Natural killer cell (primary cell): ENCODE measurements around the gene GLI3. TPM values are rescaled to one million over a fixed set of nuclear protein-coding genes. Genes with fewer than 3 reads are reported as not detected.

Experiments
- ATAC-seq, 3 donors: fragments of 150-1000 bp in 2 of 3; fragments of 200-7000 bp in 1 of 3; cut with Tn5 transposase; 1 replicate in 1 of 3; 2 replicates in 2 of 3; pipeline ENCODE4 v1.10.0; 2021; ENCODE audit warnings: mild to moderate bottlenecking in 2 of 3, moderate library complexity in 2 of 3
- DNase-seq, 2 donors: peaks; one replicate each; pipeline versions ENCODE4 v3.0.0 to v3.0.0-alpha.2; 2013 to 2021; ENCODE audit warnings: mixed read lengths in 1 of 2
- H3K27ac ChIP-seq: one replicate; pipeline ENCODE4 v1.5.1; 2013; ENCODE audit warnings: mild to moderate bottlenecking, low read length
- H3K27me3 ChIP-seq: one replicate; pipeline ENCODE4 v1.6.1; 2013; ENCODE audit warnings: low read length; ENCODE audit not compliant: control insufficient read depth, insufficient read depth
- H3K36me3 ChIP-seq: one replicate; pipeline ENCODE4 v1.6.1; 2013; ENCODE audit warnings: low read length; ENCODE audit not compliant: control insufficient read depth, insufficient read depth
- H3K4me1 ChIP-seq: one replicate; pipeline ENCODE4 v1.6.1; 2013; ENCODE audit warnings: low read length; ENCODE audit not compliant: control insufficient read depth, insufficient read depth
- H3K4me3 ChIP-seq: one replicate; pipeline ENCODE4 v1.5.1; 2013; ENCODE audit warnings: low read length
- H3K9me3 ChIP-seq: one replicate; pipeline ENCODE4 v1.6.1; 2013; ENCODE audit warnings: low read length; ENCODE audit not compliant: control insufficient read depth, insufficient read depth
- H3K27ac Mint-ChIP-seq, 2 donors: one replicate each; pipeline ENCODE4 v1.8.0; 2022; ENCODE audit warnings: mild to moderate bottlenecking in 2 of 2, mixed read lengths in 2 of 2, moderate library complexity in 1 of 2
- H3K27me3 Mint-ChIP-seq, 2 donors: one replicate each; pipeline ENCODE4 v1.8.0; 2022; ENCODE audit warnings: low read depth in 2 of 2, mixed read lengths in 2 of 2
- H3K36me3 Mint-ChIP-seq: one replicate; pipeline ENCODE4 v1.8.0; 2022; ENCODE audit warnings: mixed read lengths
- H3K4me1 Mint-ChIP-seq, 2 donors: one replicate each; pipeline ENCODE4 v1.8.0; 2022; ENCODE audit warnings: mixed read lengths in 2 of 2
- H3K4me3 Mint-ChIP-seq: one replicate; pipeline ENCODE4 v1.8.0; 2022; ENCODE audit warnings: mild to moderate bottlenecking, moderate library complexity, mixed read lengths
- H3K9me3 Mint-ChIP-seq, 2 donors: one replicate each; pipeline ENCODE4 v1.8.0; 2022; ENCODE audit warnings: mixed read lengths in 2 of 2
- whole genome bisulfite sequencing: methylation state at CpG from one replicate; pipeline ENCODE4 v1.1.7; 2013; ENCODE audit warnings: missing lambda C conversion rate; ENCODE audit not compliant: insufficient coverage; 5-methylcytosine and 5-hydroxymethylcytosine counted together
- intact Hi-C: fragments of 100-400 bp; cut with micrococcal nuclease; formaldehyde crosslinking; loops from one replicate; pipeline ENCODE4 v1.14.2; 2022
- total RNA-seq, 4 donors: library from RNA; stranded (reverse); fragments of 120-200 nt in 1 of 4; gene quantifications; one replicate each; pipeline versions ENCODE4 v1.2.3 to v1.2.4, GENCODE V29; 2013 to 2022
- TF ChIP-seq, protein P1 (sequence below): fragments of 200-600 bp; IDR thresholded peaks from one replicate; pipeline ENCODE4 v1.8.0; 2022; ENCODE audit warnings: antibody characterized with exemption

Gene GLI3
- total RNA-seq, 3 donors from 2014 or later (not counting 1 experiment from before 2014, with no cell fraction given) = 2.9 to 4.7 (median 3.1) TPM

DNA sequence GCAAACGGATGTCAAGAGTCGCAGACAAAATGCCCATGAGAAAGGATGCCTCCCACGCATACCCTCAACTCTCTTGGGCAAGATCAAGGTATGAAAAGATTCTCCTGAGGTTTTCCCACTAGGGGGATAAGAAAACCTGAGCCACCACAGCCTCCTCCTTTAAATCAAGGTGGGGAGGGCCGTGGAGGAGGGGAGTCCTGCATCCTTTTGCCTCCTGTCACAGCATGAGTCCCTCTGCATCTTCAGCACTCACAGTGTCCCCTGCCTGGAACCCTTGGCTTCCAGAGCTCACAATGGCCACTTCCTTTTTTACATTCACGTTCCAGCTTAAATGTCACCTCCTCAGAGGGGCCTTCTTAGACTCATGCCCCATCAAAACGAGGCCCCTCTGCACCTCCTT lies 207.6 kb downstream of the GLI3 start:
- Mint-ChIP-seq H3K27me3 (no peaks in the 10 kb centered on the region), H3K36me3 (no peaks in the 10 kb centered on the region), H3K9me3 (no peaks in the 10 kb centered on the region), H3K4me1 (no peaks in the 10 kb centered on the region), H3K27ac (no peak overlapping the region), H3K4me3 (no peak overlapping the region)
- H3K27me3 ChIP-seq = no peaks in the 10 kb centered on the region
- DNase-seq (no peak), ATAC-seq (no peak)
- TF ChIP-seq, protein P1, sequence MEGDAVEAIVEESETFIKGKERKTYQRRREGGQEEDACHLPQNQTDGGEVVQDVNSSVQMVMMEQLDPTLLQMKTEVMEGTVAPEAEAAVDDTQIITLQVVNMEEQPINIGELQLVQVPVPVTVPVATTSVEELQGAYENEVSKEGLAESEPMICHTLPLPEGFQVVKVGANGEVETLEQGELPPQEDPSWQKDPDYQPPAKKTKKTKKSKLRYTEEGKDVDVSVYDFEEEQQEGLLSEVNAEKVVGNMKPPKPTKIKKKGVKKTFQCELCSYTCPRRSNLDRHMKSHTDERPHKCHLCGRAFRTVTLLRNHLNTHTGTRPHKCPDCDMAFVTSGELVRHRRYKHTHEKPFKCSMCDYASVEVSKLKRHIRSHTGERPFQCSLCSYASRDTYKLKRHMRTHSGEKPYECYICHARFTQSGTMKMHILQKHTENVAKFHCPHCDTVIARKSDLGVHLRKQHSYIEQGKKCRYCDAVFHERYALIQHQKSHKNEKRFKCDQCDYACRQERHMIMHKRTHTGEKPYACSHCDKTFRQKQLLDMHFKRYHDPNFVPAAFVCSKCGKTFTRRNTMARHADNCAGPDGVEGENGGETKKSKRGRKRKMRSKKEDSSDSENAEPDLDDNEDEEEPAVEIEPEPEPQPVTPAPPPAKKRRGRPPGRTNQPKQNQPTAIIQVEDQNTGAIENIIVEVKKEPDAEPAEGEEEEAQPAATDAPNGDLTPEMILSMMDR = no peak
- no peak overlapping the region for H3K27ac ChIP-seq
- H3K4me3 ChIP-seq = no peak overlapping the region
- H3K36me3 ChIP-seq = no peaks in the 10 kb centered on the region
- H3K9me3 ChIP-seq = no peaks in the 10 kb centered on the region
- intact Hi-C loops = no loop called here
- WGBS = 61% methylated on average over 5 of the region's 6 CpGs
- H3K4me1 ChIP-seq = no peaks in the 10 kb centered on the region

DNA sequence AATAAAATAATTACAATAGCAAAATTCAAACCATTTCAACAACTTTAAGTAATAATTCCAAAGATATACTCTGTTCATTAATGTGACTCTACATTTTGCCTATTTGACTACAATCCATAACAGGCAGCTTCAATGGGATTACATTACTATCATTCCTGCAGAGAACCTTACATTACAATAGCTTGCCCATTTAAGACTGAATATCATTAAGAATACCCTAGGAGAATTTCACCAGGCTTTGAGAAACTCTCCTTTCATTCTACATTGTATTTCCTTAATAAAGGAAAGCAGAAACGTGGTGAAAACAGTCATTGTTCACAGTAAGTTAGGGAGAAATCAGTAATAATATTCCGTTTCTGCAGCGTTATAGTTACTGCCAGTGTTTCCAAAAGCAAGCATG lies 209.5 kb downstream of the GLI3 start:
- H3K4me3 Mint-ChIP-seq = no peak overlapping the region
- Histone ChIP-seq H3K9me3 (no peaks in the 10 kb centered on the region), H3K36me3 (no peaks in the 10 kb centered on the region), H3K4me1 (no peaks in the 10 kb centered on the region), H3K27me3 (no peaks in the 10 kb centered on the region), H3K27ac (no peak overlapping the region), H3K4me3 (no peak overlapping the region)
- TF ChIP-seq, protein P1 = no peak
- DNase-seq (no peak), ATAC-seq (no peak)
- no peaks in the 10 kb centered on the region for H3K36me3 Mint-ChIP-seq
- 79% methylated on average over 3 of the region's 3 CpGs for WGBS
- H3K4me1 Mint-ChIP-seq = no peaks in the 10 kb centered on the region
- H3K9me3 Mint-ChIP-seq = no peaks in the 10 kb centered on the region
- H3K27ac Mint-ChIP-seq = no peak overlapping the region
- intact Hi-C loops = no loop called here
- no peaks in the 10 kb centered on the region for H3K27me3 Mint-ChIP-seq

DNA sequence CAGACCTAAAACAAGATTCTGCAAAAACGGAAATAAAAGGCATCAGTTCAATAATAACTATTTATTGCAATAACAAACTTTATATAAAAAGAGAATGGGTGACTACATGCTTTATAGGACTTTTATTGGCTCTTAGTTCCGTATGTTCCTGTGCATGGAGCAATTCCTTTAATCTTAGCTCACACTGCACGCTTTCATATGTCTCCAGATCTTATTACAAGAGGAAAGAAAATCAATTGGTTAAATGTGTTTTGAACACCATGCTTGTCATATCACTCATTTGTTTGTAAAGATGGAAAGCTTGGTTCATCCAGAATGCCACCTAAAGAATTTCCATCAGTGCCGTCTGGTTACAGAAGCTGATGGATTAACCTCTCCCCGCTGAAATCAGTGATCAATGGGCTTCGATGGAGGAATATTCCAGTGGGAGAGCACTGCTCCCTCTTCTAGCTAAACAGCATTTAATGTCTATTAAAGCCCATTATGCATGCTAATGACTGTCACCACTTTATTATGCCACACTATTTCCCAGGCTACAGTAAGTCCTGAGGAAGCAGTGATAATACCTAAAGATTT lies 210.3 kb downstream of the GLI3 start:
- 93% methylated on average over 5 of the region's 6 CpGs for WGBS
- TF ChIP-seq, protein P1 = no peak
- no peaks in the 10 kb centered on the region for H3K36me3 Mint-ChIP-seq
- intact Hi-C loops = no loop called here
- ATAC-seq (no peak), DNase-seq (no peak)
- H3K27ac ChIP-seq = no peak overlapping the region
- no peaks in the 10 kb centered on the region for H3K4me1 Mint-ChIP-seq
- H3K4me3 Mint-ChIP-seq = no peak overlapping the region
- no peaks in the 10 kb centered on the region for H3K9me3 Mint-ChIP-seq
- H3K27me3 Mint-ChIP-seq = no peaks in the 10 kb centered on the region
- H3K36me3 ChIP-seq = no peaks in the 10 kb centered on the region
- H3K4me3 ChIP-seq = no peak overlapping the region
- H3K27ac Mint-ChIP-seq = no peak overlapping the region
- no peaks in the 10 kb centered on the region for H3K9me3 ChIP-seq
- no peaks in the 10 kb centered on the region for H3K4me1 ChIP-seq
- no peaks in the 10 kb centered on the region for H3K27me3 ChIP-seq
